SU-DHL-6 (cell line): Measurements from ENCODE around the gene NDUFS2.

ENCODE experiments used
- EZH2phosphoT487 ChIP-seq: fragments of 200-600 bp; sonication (generic), shearing (Covaris generic); conservative IDR thresholded peaks from 2 replicates; pipeline ENCODE4 v1.6.1; 2018; ENCODE audit warnings: mild to moderate bottlenecking, antibody characterized with exemption, low read length, moderate library complexity, mixed read lengths
- TF ChIP-seq, protein P1 (sequence below): fragments of 200-600 bp; sonication (generic); IDR thresholded peaks from one replicate; pipeline ENCODE4 v1.5.1; 2017; ENCODE audit warnings: antibody characterized with exemption, mild to moderate bottlenecking, low read length, moderate library complexity; ENCODE audit not compliant: insufficient read depth, poor library complexity, severe bottlenecking

DNA sequence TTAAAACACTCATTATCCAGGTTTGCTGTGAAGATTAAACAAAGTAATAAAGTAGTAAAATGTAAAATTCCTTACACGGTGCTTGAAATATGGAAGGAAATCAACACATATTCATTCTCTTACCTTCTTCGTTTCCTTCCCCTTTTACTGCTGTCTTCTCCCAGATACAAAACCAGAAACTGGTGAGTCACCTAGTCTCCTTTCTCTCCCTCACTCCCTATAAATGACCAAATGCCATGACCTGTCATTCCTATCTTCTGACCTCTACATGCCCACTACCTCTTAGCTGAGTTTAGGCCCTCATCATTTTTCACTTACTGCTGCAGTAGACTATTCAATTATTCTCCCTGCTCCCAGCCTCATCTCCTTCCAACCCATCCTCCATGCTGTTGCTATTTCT is 40.1 kb downstream of the NDUFS2 start:
- TF ChIP-seq, protein P1, sequence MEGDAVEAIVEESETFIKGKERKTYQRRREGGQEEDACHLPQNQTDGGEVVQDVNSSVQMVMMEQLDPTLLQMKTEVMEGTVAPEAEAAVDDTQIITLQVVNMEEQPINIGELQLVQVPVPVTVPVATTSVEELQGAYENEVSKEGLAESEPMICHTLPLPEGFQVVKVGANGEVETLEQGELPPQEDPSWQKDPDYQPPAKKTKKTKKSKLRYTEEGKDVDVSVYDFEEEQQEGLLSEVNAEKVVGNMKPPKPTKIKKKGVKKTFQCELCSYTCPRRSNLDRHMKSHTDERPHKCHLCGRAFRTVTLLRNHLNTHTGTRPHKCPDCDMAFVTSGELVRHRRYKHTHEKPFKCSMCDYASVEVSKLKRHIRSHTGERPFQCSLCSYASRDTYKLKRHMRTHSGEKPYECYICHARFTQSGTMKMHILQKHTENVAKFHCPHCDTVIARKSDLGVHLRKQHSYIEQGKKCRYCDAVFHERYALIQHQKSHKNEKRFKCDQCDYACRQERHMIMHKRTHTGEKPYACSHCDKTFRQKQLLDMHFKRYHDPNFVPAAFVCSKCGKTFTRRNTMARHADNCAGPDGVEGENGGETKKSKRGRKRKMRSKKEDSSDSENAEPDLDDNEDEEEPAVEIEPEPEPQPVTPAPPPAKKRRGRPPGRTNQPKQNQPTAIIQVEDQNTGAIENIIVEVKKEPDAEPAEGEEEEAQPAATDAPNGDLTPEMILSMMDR, result no peak
- TF ChIP-seq EZH2phosphoT487, result no peak
